Esophagus muscularis mucosa (tissue), 4 donors: ENCODE results near the gene STK17A.

Source experiments
- CTCF ChIP-seq, 3 experiments: fragments of 200-600 bp in 2 of 3; fragments of 450-650 bp in 1 of 3; sonication (generic) in 2 of 3; IDR thresholded peaks; one replicate each; pipeline ENCODE4 v1.5.1; 2017 to 2019; ENCODE audit warnings: antibody characterized with exemption in 3 of 3, mild to moderate bottlenecking in 2 of 3, moderate library complexity in 1 of 3
- EP300 ChIP-seq: sonication (generic); formaldehyde crosslinking; IDR thresholded peaks from one replicate; pipeline ENCODE4 v1.6.1; 2017; ENCODE audit warnings: antibody characterized with exemption
- POLR2AphosphoS5 ChIP-seq, 2 donors: sonication (generic); formaldehyde crosslinking; IDR thresholded peaks; one replicate each; pipeline ENCODE4 v1.6.1; 2017; ENCODE audit warnings: antibody characterized with exemption in 2 of 2

- TF ChIP-seq POLR2AphosphoS5 (IDR thresholded peaks at IDR 0.05) (no peak), EP300 (no peak), CTCF (IDR thresholded peaks at IDR 0.05) (no peak)
Observed at GRCh38 chr7:43655584-43655983, 72.7 kb downstream of the STK17A start.
